Stimulated activated CD4-positive, alpha-beta T cell treated with anti-CD3 and anti-CD28 coated beads, Interleukin-2, amount 100 ng/mL, for 48 hours (primary cell): ENCODE measurements around the gene ZNF74.
A peak's percentile ranks its signal among the peaks of the same experiment; 100 is the strongest.

Source experiments
- DNase-seq, 2 donors: peaks; one replicate each; pipeline ENCODE4 v3.0.0-alpha.2; 2020

ZNF74 gene

DNA sequence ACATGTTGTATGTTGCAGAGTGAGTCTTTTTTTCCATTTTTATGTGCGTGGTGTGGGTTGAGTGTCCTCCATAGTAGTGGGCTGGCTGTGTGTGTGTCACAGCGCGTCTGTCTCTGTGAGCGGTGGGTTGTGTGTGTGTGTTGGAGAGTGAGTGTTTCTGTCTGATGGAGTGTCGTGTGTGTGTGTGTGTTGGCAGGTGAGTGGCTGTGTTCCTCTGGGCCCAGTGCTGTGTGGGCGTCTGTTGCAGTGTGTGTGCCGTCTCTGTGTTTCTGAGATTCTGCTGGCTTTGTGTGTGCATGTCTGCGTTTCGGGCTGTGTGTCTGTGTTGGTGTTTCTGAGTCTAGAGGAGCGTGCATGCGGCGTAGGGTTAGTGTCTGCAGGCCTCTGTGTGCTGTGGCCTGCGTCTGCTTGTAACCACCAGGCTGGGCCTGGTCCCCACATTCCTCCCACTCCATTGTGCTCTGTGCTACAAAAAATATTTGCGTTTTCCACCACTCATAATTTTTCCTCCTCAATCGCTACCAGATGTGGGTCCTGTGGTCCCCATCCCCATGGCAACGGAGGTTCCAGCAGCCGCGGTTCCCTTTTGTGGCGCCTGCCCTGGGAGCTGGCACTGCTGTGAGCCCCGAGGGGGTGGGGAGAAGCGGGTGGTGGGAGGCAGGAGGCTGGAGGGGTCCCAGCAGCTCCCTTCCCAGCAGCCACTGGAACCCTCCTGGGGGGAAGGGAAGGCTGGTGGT is 28.5 kb downstream of the ZNF74 start:
- DNase-seq = no peak

DNA sequence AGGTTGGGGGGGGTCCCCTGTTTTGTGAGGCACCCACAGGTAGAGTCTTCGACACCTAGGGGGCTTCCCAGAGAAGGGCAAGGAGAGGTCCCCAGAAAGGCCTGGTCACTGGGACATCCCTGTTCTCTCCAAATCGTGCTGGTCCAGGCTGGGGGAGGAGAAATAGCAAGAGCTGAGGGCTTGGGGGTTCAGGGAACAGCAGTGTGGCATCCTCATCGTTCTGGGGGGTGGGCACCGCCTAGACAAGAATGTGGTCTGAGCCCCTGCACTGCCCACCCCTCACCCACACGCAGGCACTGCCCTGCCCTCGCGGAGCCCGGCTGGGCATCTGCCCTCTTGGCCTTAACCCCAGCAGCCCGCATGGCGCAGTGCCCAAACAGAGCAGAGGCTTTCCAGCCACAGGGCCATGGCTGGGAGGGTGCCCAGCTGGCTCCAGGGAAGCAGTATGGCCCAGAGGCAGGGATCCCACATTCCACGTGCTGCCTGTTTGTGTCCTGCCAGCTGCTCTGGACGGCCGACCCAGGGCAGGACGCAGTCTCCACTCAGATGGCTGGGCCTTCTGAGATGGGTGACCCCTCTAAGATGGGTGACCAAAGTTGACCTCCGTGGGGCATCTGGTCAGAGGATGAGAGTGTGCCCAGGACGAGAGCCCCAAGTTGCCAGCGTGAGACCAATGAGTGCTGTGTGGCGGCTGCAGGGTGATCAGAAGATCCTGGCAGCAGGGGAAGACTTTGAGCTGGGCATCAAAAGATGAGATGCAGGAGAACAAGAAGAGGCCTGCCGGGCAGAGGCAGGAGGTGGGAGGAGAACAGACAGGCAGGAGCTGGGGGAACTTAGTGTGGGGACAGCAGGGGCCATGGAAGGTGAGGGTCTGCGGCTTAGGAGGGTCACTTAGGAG is 29.3 kb downstream of the ZNF74 start:
- DNase-seq = no peak

DNA sequence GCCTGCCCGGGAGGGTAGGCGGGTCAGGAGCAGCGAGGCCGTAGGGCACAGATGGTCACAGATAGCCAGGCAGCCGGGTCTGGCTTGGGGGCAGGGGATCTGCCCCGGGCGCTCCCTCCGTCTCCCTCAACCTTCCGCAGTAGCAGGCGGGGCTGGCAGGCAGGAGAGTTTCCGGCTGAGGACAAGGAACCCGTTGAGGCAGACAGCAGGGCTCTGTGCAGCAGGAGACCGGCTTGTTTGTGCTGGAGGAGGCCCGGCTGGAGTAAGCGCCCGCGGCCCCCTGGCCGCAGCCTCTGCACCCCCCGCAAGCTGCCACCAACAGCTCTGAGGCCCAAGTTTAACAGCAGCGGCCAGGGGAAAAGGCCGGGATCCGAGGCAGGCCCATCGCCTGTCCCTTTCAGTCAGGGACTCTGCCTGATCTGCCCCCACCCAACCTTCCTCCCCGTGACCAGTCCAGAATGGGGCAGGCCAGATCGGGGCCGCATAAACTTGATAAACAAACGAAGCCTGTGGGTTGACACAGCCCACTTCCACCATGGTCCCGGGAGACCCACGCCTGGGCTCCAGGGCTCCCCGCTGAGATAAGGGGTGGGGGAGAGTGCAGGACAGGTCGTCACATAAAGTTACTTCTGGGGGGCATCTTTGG is 30.1 kb downstream of the ZNF74 start:
- DNase-seq = no peak

DNA sequence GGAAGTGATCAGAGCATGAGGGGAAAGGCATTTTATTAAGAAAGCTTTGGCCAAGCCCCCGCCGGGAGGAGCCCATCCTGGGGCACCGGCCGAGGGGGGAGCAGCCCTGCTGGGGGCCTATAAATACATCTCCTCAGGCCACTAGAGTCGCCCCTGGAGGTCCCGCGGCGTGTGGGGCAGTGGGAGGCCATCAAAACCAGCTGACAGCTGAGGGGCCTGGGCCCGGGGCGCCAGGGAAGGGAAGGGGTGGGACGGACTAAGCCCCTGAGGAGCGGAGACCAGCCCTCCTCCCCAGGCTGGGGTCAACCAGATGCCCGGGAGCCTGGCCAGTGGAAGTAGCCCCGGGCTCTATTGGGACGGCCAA is 30.6 kb downstream of the ZNF74 start:
- DNase-seq = no peak

DNA sequence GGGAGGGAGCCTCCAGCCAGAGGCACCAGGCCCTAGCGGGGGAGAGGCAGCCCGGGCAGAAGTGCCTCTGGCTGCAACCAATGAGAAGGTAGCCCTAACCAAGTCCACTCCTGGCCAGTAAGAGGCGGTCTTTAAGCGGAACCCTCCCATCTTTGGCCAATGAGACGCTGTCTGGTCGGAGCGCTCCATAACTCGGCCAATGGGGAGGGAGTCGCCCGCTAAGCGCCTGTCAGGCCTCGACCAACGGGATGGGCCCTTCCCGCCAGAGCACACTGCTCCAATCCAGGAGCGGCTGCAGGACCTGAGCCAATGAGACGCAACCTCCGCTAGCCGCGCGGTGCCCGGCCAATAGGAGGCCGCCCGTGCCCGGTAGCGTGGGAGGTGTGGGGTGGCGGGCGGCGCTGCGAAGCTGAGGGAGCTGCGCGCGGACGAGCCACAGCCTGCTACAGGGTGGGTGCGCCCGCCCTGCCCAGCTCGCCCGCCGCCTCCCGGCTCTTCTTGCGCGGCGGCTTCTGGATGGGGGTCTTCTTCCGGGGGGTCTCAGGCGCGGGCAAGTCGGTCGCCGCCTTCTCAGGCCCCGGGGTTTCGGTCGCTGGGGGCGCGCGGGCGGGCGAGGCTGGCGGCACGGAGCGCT is 31.1 kb downstream of the ZNF74 start:
- no peak for DNase-seq

DNA sequence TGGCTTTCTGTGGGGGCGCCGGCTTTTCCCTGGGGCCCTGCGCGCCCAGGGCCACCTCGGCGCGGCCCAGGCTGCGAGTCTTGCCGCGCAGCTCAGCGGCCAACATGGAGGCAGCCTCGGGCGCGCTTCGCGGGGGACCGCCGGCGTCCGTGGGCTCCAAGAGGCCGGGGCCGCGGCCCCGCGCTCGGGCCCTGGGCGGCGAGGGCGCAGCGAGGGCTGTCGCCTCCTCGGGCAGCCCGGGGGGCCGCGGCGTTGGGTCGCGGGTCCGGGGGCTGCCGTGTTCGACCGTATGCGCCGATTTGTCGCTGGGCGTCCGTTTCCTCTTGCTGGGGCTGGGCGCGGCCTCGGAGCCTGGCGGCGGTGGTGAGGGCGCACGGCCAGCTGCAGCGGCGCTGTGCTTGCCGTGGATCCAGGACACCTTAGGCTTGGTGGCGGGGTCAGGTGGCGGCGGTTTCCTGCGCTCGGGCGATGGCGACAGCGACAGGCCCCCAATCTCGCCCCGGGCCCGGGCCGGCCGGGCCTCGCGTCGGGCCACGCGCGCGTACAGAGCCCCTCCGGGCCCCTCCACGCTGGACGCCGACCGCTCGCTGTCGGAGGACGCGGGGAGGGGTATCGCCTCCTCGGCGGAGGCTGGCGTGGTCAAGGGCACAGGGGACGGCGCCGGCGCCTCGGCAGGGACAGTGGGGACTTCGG is 31.8 kb downstream of the ZNF74 start:
- DNase-seq = no peak

DNA sequence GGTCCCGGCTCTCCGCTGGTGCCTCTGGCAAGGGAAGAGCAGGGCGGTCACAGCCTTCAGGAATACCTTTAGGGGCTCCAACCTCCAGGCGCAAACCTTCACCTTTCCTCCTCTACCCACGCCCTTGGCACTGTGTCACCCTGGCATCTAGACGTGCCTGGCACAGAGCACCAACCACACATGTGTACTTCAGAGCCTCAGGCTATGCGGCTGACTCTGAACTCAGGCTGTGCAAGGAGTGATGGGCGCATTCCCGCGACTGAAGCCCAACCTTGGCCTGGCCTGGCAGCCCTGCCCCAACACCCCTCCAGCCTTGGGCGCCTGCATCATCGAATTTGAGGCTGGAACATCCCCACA is 32.3 kb downstream of the ZNF74 start:
- DNase-seq = no peak

DNA sequence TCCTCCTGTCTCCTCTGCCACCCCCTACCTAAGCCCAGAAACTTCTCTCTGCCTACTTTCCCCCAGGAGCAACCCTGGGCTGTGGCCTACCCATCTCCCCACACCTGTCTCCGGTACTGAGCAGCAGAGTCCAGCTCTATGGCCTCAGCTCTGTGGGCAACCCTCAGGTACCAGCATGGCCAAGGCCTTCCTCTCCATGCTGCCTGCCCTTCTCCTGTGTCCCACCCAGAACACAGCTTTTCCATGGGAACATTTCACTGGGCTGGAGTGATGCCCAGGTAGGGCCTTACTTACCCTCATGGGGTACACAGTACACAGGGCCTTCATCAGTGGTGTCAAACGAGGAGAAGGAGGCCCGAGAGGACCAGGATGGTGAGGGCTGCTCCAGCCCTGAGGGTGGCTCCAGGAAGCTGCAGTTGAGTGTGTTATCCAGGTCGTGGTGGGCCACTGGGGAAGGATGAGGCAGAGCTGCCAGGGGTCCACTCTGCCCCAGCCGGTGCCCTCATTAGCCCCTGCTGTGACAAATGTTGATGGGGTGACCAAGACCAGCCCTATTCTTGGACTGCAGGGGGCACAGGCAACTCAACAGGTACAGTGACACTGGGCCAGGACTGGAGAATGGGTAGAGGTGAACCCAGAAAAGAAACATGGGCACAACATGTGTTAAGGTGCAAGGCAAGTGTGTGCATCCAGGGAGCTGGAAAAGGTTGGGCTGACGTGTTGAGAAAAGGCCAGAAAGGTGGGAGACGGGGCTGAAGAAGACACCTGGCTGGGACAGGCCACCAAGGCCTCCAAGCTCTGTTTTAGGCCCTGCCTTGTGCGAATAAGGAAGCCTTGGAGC is 33.4 kb downstream of the ZNF74 start:
- DNase-seq = no peak

DNA sequence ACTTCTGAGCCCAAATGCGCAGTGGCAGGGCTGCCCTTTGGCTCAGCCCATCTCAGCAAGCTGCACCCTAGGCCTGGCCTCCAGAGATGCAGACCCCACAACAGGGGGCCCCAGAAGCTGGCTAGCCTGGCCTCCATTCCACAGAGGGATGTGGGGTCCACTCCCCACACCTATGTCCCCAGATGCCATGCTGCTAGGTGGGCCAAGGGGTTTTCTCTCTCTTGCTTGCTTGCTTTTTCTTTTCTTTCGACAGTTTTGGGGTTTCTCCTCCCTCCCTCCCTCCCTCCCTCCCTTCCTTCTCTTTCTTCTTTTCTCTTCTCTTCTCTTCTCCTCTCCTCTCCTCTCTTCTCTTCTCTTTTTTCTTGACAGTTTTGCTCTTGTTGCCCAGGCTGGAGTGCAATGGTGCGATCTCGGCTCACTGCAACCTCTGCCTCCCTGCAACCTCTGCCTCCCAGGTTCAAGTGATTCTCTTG is 34.0 kb downstream of the ZNF74 start:
- DNase-seq = no peak

DNA sequence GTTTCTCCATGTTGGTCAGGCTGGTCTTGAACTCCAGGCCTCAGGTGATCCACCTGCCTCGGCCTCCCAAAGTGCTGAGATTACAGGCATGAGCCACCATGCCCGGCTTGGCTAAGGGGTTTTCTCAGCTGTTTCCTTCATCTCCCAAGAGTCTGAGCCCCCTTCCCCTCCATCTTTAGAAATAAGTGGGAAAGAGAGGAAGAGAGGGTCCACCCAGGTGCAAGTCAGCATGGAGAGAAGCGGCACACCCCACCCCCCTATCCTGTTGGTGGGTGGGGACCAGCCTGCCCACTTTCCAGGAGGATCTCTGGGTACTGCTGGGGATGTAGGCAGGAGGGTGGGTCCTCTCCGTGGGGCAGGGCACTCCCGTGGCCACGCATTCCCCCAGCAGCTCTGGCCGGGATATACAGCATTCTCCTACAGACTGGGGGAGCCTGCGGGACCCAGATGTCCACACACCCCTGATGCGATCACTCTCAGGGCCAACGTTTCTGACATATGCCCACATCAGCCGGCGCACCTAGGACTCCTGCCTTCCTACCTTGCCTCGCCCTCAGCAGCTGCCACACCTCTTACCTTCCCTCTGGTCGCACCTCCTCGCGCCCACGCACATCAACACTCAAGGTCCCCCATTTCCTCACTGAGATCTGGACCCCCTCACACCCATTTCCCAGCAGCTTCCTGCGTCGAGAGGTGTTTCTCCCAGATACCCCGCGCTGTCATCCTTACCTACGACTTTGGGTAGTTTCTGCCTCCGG is 34.7 kb downstream of the ZNF74 start:
- no peak for DNase-seq

DNA sequence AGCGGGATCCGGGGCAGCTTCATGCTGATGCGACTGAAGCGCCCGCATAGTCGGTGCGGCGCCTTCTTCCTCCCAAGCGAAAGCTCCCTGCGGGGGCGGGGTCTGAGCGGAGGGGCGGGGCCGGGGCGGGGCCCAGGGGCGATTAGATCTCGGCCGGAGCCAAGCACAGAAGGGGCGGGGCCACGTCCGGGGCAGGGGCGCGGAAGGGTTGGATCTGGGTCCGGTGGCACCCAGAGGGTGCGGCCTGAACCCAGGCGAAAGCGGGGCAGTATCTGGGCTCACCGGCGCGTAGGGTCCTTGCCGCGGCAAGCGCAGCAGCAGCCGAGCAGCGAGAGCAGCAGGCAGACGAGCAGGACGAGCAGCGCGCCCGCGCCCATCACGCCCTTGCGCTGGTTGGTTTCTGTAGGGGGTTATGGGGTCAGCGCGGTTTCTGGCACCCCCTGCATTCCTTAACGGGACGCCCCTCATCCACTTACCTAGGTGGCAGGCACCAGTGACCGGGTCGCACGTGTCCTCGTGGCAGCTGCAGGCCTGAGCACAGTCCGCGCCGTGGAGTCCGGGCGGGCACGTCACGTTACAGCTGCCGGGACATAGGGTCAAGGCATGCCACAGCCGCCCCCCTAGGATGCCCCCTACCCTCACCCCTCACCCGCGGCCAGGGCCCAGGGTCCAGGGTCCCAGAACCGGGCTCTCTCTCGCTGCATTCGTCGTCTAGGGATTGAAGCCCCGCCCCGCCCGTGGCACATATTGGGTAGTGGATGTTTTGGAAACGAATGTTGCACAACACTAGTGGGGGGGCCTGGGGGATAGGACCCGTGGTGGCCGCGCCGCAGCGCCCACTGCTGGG is 35.5 kb downstream of the ZNF74 start:
- peak; percentile 72 to 74 for DNase-seq

DNA sequence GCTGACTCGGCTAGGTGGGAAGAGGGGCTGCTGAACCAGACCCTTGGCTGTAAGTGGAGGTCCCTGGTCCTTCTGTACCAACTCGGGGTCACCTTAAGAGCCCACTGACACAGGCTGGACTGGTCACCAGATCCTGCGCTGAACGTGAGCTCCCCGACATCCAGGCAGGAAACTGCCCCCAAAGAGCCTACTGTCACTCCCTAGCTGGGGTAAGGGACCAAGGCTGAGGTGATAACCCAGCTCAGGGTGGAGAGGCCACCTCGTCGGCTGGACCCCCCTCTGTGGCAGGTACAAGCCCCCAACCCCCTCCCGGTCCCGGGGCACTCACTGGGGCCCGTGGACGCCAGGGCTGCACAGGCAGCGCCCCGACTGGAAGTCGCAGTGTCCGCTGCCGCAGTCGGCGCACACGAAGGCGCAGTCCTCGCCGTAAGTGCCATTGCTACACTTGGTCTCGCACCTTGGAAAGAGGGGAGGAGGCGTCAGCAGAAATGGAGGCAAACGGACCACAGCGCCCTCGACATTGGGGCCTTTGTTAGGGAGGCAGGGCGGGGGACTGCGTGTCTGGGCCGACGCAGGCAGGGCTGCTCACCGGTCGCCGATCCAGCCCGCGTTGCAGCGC is 36.3 kb downstream of the ZNF74 start:
- no peak for DNase-seq

DNA sequence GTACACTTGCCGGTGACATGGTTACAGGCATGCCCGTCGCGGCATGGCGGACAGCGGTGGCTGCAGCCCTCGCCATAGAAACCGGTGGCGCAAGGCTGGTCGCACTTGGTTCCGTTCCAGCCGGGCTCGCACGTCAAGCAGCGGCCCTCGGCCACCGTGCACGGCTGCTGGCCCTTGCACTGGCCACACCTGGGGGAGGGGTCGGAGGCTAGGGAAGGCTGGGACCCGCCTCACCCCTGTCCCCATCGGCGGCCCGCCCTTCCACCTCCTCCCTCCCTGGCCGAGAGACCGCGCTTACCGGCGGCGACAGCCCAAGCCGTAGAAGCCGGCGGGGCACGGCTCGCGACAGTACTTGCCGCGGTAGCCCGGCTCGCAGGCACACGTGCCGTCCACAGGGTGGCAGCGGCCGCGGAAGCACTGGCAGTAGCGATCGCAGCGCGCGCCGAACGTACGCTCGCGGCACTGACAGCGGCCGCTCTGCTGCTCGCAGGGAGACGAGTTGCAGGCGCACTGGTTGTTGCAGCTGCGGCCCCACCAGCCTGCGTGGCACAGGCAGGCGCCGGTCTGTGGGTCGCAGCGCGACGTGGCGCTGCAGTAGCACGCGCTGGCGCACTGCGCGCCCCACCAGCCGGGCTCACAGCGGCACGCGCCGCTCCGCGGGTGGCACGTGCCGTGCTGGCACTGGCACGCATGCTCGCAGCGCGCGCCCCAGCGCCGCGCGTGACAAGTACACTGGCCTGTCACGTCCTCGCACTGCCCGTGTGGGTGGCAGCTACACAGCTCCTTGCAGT is 37.0 kb downstream of the ZNF74 start:
- DNase-seq = peak; percentile 37 to 51

DNA sequence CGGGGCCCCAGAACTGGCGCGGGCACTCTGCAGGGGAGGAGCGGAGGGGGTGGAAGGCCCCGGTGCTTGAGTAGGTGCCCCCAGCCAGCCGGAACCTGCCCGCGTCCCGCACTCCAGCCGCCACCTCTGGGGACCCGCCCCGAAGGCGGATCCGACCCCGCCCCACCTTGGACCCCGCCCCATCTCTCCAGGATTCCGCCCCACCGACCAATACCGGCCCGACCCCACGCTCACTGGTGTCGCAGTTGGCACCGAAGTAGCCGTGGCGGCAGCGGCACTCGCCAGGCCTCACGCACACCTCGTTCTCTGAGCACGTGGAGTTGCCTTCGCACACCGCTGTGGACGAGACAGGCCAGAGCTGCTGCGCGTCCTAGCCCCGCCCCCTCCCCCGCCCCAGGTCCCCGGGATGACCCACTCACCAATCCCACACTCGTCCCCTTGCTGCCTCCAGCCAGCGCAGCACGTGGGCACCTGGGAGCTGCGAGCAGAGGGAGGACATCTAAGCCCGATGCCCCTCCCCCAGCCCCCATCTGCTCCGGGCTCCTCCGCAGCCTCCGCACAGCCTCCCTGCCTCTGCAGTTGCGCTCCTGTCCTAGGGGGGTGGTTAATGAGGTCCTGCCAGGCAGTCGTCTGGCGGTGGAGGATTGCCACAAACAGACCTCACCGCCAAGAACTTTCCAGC is 37.7 kb downstream of the ZNF74 start:
- DNase-seq = no peak

DNA sequence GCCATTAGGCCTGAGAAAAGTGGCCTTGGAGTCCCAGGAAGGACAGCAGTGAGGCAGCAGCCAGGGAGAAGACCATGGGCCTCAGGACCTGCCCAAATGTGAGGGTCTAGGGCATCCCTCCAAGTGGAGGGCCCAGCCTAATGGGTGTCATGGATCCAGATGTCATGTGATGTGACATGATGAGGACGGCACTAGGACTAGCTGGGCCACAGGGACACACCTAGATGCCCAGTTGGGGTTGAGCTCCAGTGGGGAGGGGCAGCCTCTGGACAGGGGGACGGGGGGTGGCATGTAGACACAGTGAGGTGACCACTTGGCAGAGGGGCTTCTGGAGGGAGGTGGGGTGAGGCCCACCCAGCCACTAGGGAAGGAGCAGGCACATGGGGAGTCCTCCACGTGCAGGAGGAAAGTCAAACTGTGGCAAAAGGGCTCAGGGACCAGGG is 38.3 kb downstream of the ZNF74 start:
- no peak for DNase-seq

DNA sequence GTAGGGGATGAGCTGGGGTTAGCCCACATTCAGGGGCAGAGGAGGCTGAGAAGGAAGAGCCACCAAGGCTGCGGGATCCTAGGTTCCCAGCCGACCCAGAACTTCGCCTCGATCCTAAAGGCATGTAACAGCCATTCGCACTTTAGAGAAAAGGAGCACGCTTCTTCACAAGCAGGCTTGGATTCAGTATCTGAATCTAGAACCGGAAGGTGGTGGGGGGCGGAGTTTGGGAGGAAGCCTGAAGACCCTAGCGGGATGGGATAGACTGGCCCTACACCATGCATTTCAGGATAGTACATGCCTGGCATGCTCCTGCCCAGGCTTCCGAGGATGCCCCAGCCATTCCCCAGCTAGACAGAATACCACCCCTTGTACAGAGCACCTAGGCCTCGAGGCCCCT is 39.2 kb downstream of the ZNF74 start:
- DNase-seq = no peak

DNA sequence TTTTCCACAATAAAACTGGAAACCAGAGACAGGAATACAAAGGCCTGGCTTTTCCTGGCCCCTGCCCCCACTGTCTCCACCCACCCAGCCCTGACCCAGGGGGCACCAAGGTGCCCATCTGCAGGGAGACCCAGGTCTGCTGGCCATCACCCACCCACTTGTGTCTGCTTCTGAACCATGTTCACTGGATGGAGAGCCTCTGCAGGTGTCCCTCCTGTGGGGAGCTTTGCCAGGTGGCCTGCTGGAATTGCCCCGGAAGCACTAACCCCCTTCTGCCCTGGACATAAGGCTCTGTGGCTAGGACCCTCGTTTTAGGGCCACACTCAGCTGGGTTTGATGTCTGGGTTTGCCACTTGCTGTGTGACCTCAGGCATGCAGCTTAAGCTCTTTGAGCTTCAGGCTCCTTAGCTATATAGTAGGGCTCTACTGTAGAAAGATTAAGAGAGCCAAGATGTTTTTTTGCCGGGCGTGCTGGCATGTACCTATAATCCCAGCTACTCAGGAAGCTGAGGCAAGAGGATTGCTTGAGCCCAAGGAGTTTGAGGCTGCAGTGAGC is 39.8 kb downstream of the ZNF74 start:
- DNase-seq = no peak
